Measurements from ENCODE around the gene LRRIQ3. TPM values are rescaled to one million over a fixed set of nuclear protein-coding genes. Genes with fewer than 3 reads are reported as not detected.

The LRRIQ3 gene
- total RNA-seq, 4 donors from 2014 or later, result 0.12 to 0.39 (median 0.21) TPM; not detected in 1

DNA sequence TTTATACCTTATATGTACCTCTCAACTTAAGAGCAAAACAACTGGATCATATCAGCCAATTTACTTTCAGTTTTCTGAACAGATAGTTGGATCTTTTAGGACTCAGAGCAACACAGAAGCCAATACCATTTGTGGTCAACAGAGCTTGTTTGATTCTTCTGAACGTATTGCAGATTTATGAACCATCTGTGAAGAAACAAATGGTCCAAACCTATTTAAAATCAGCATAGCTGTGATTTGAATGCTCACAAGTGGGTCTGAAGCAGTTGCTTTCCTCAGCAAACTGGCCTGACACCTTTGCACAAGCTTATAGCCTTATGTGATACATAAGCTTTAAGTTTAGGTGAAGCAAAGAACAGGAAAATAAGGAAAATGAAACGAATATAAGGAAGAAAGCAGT lies 147.6 kb downstream of the LRRIQ3 start:
- DNase-seq (ENCODE audit: low spot score in 2 of 2), result no peak
- intact Hi-C loops (cut with DNase I; ENCODE audit: low total_unique reads), result no loop called here
- TF ChIP-seq, protein P1, sequence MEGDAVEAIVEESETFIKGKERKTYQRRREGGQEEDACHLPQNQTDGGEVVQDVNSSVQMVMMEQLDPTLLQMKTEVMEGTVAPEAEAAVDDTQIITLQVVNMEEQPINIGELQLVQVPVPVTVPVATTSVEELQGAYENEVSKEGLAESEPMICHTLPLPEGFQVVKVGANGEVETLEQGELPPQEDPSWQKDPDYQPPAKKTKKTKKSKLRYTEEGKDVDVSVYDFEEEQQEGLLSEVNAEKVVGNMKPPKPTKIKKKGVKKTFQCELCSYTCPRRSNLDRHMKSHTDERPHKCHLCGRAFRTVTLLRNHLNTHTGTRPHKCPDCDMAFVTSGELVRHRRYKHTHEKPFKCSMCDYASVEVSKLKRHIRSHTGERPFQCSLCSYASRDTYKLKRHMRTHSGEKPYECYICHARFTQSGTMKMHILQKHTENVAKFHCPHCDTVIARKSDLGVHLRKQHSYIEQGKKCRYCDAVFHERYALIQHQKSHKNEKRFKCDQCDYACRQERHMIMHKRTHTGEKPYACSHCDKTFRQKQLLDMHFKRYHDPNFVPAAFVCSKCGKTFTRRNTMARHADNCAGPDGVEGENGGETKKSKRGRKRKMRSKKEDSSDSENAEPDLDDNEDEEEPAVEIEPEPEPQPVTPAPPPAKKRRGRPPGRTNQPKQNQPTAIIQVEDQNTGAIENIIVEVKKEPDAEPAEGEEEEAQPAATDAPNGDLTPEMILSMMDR (IDR thresholded peaks at IDR 0.05), result no peak
- TF ChIP-seq POLR2A (IDR thresholded peaks at IDR 0.05), result no peak
- WGBS, 2 donors, result 54 to 57% methylated on average over 2 of the region's 2 CpGs
- H3K4me3 ChIP-seq (ENCODE audit: low read depth, poor library complexity, severe bottlenecking), result no peak overlapping the region

DNA sequence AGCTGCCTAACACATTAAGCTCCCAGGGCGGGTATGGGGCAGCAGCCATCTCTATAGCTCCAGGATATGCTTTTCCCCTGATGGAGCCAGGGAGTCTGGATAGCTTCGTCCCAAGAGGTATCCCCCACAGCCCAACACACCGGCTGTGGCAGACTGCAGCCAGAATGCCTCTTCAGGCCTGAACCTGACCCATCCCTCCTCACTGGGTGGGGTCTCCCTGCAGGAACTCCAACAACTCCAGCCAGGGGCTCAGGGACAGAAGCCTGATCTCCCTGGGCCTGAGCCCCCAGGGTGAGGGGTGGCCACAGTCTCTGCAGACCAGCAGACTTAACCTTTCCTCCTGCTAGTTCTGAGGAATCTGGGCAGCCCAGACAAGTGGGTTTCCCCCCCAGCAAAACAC lies 159.9 kb downstream of the LRRIQ3 start:
- H3K4me3 ChIP-seq (ENCODE audit: low read depth, poor library complexity, severe bottlenecking), result no peak overlapping the region
- intact Hi-C loops (cut with DNase I; ENCODE audit: low total_unique reads), result no loop called here
- no peak for DNase-seq (ENCODE audit: low spot score in 2 of 2)
- 89 to 93% methylated on average over 2 of the region's 3 CpGs for WGBS, 2 donors
- TF ChIP-seq, protein P1 (IDR thresholded peaks at IDR 0.05), result no peak
- TF ChIP-seq POLR2A (IDR thresholded peaks at IDR 0.05), result no peak

DNA sequence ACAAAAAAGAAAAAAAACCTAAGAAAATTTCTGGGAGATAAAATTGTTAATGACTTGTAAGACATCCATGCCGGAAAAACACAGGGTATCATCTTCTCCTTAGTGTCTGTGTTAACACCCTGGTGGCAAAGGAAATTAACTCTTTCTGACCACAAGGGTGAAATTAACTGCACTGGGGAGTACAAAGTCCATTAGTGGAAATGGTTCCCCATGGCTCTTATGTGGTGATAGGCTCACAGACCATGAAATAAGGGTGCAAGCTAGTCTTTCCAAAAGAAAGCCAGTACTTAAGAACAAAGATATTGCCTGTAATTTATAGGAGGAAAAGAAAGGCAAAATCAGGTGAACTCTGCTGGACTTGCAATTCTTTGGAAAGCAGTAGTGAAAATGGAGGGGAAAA lies 185.4 kb downstream of the LRRIQ3 start:
- no peak for DNase-seq (ENCODE audit: low spot score in 2 of 2)
- intact Hi-C loops (cut with DNase I; ENCODE audit: low total_unique reads), result no loop called here
- no peak overlapping the region for H3K4me3 ChIP-seq (ENCODE audit: low read depth, poor library complexity, severe bottlenecking)
- WGBS, 2 donors, result 41 to 43% methylated on average over 1 of the region's 1 CpG
- TF ChIP-seq, protein P1 (IDR thresholded peaks at IDR 0.05), result no peak
- no peak for TF ChIP-seq POLR2A (IDR thresholded peaks at IDR 0.05)

DNA sequence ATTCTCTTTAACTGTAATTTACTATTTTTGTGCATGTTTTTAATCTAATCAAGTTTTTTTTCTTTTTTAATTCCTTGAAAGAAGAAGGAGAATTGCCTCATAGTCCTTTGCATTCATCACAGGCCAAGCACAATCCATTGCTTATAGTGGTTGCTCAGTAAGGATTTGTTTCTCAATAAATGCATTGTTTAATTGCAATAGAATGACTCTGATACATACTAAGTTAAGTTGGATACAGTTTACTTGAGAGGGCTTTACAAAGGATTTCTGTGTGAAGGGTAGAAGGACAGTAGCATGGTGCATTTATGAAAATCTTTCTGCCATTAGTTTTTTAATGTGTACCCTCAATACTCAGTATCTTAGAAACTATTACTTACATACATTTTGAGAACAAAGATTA lies 186.2 kb downstream of the LRRIQ3 start:
- TF ChIP-seq, protein P1 (IDR thresholded peaks at IDR 0.05), result no peak
- TF ChIP-seq POLR2A (IDR thresholded peaks at IDR 0.05), result no peak
- H3K4me3 ChIP-seq (ENCODE audit: low read depth, poor library complexity, severe bottlenecking), result no peak overlapping the region
- intact Hi-C loops (cut with DNase I; ENCODE audit: low total_unique reads), result no loop called here
- no peak for DNase-seq (ENCODE audit: low spot score in 2 of 2)

DNA sequence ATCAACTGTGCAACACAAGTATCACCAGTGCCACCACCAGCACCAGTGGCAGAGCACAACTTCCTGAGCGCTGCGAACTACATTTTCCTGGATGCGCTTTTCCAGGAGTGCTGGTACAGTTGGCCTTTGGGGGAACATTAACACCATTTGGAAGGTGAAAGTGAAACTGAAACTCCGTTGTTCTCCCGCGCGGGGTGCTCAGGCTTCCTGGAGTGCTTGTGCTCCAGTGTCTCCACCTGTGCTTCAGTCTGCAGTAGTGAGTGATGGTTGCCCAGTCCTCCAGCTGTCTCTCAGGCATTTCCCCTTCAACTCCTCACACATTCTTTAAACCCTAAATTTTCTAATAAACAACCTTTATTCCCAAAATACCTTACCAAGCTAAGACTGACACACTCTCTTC lies 187.8 kb downstream of the LRRIQ3 start:
- WGBS, 2 donors, result 85 to 93% methylated on average over 7 of the region's 7 CpGs
- no peak overlapping the region for H3K4me3 ChIP-seq (ENCODE audit: low read depth, poor library complexity, severe bottlenecking)

DNA sequence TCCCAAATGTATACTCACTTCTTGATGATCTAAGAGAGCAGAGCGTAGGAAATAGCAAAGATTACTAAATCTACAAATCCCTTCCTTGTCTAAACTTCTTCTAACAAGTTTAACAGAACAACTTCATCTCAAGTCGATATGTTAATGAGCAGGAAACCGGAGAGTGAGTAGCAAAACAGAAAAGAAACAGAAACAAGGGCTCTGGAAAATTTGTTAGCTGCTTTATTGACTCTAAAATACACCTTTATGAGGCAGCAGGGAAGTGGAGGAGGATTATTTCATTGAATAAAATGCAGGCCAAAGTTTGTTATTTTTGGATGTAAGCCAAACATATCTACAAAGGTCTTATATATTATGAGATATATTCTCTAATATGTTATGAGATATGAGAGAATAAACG lies 192.4 kb downstream of the LRRIQ3 start:
- intact Hi-C loops (cut with DNase I; ENCODE audit: low total_unique reads), result no loop called here
- no peak overlapping the region for H3K4me3 ChIP-seq (ENCODE audit: low read depth, poor library complexity, severe bottlenecking)
- 61 to 66% methylated on average over 4 of the region's 4 CpGs for WGBS, 2 donors
- TF ChIP-seq POLR2A (IDR thresholded peaks at IDR 0.05), result no peak
- TF ChIP-seq, protein P1 (IDR thresholded peaks at IDR 0.05), result no peak
- DNase-seq (ENCODE audit: low spot score in 2 of 2), result no peak

More for the DNA sequence above, 187.8 kb downstream of the LRRIQ3 start:
- no peak for TF ChIP-seq POLR2A (IDR thresholded peaks at IDR 0.05)
- TF ChIP-seq, protein P1 (IDR thresholded peaks at IDR 0.05), result no peak
- DNase-seq (ENCODE audit: low spot score in 2 of 2), result no peak
- intact Hi-C loops (cut with DNase I; ENCODE audit: low total_unique reads), result no loop called here
